Progenitor cell of endocrine pancreas (in vitro differentiated cells): ENCODE data around the gene RAB12. TPM values are rescaled to one million over a fixed set of nuclear protein-coding genes. Genes with fewer than 3 reads are reported as not detected.

Experiments
- DNase-seq: peaks from one replicate; pipeline ENCODE4 v3.0.0; 2021; ENCODE audit warnings: low spot score; ENCODE audit not compliant: unreplicated experiment
- H3K27ac Mint-ChIP-seq: 2 replicates; pipeline ENCODE4 v1.8.0; 2021; ENCODE audit warnings: mild to moderate bottlenecking, moderate library complexity, mixed read lengths
- H3K27me3 Mint-ChIP-seq: 2 replicates; pipeline ENCODE4 v1.8.0; 2021; ENCODE audit warnings: mixed read lengths
- H3K36me3 Mint-ChIP-seq: 2 replicates; pipeline ENCODE4 v1.8.0; 2022; ENCODE audit warnings: mixed read lengths; ENCODE audit not compliant: insufficient read depth
- H3K4me1 Mint-ChIP-seq: 2 replicates; pipeline ENCODE4 v1.8.0; 2021; ENCODE audit warnings: low read depth, mixed read lengths
- H3K4me3 Mint-ChIP-seq: 2 replicates; pipeline ENCODE4 v1.8.0; 2021; ENCODE audit warnings: low read depth, mild to moderate bottlenecking, moderate library complexity, mixed read lengths
- H3K9me3 Mint-ChIP-seq: 2 replicates; pipeline ENCODE4 v1.8.0; 2021; ENCODE audit warnings: low read depth, mixed read lengths
- total RNA-seq: library from RNA; stranded (reverse); gene quantifications from 2 replicates; pipeline ENCODE4 v1.2.1, GENCODE V29; 2021
- TF ChIP-seq, protein P1 (sequence below): fragments of 200-600 bp; sonication (generic); IDR thresholded peaks from one replicate; pipeline ENCODE4 v1.5.0; 2021; ENCODE audit warnings: antibody characterized with exemption, mild to moderate bottlenecking; ENCODE audit not compliant: unreplicated experiment

The RAB12 gene
- total RNA-seq, 1 donor from 2014 or later: 15.4 TPM

DNA sequence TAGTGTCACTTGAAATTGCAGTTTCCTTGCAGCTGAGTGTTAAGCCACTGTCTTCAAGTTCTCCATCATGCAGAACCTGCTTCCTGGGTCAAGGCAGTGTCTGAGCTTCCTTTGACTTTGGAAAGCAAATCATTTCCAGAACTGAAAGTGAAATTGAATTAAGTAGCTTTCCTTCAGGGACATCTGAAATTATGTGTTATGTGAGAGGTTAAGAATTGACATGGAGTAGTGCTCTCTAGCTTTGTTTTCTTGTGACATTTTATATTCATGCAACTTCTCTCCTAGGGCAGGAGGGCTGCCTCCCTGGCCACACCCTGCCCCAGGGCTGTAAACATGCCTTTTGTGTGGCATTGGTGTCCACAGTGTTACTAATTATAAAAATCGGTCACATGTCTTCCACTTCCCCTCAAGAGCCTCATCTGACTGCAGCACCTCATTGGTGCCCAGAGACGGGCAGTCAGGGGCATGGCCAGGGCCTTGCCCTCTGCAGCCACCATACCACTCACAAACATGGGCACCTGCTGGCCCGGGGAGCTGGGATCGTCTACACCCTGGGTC, 14.4 kb downstream of the RAB12 start:
- Mint-ChIP-seq H3K4me3 (no peak overlapping the region), H3K4me1 (peaks cover 35% of the 10 kb centered on the region), H3K27ac (no peak overlapping the region), H3K36me3 (peaks cover 21% of the 10 kb centered on the region), H3K9me3 (peaks cover 19% of the 10 kb centered on the region), H3K27me3 (no peaks in the 10 kb centered on the region)
- TF ChIP-seq, protein P1, sequence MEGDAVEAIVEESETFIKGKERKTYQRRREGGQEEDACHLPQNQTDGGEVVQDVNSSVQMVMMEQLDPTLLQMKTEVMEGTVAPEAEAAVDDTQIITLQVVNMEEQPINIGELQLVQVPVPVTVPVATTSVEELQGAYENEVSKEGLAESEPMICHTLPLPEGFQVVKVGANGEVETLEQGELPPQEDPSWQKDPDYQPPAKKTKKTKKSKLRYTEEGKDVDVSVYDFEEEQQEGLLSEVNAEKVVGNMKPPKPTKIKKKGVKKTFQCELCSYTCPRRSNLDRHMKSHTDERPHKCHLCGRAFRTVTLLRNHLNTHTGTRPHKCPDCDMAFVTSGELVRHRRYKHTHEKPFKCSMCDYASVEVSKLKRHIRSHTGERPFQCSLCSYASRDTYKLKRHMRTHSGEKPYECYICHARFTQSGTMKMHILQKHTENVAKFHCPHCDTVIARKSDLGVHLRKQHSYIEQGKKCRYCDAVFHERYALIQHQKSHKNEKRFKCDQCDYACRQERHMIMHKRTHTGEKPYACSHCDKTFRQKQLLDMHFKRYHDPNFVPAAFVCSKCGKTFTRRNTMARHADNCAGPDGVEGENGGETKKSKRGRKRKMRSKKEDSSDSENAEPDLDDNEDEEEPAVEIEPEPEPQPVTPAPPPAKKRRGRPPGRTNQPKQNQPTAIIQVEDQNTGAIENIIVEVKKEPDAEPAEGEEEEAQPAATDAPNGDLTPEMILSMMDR: no peak
- DNase-seq: no peak

DNA sequence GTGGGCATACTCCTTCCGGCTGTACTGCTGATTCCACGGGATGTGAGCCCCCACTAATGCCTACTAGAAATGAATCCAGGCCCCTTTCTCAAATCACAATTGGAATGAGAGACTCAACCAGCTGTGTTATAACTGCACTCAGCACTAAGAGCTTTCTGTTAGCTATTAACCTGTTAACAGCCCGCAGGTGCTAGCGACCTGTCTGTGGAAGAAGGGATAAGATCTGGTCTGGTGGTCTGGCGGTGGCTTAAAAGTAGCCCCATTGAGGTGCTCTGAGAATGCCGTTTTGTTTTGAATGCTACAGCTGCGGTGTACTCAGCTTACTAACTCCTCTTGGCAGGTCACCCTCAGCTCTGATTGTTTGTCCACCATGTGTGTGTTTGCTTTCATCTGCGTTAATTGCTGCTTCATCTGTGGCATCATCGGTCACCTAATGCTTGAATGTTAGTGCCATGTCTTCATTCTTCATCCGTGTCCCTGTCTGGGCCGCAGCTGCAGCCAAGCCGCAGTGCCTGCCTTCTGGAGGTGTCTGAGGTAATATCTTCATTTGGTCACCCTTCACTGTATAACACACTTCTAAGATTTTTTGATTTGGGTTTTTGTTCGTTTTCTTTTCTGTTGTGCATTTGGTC, 16.3 kb downstream of the RAB12 start:
- Mint-ChIP-seq H3K36me3 (peaks cover 23% of the 10 kb centered on the region), H3K4me1 (peaks cover 41% of the 10 kb centered on the region), H3K9me3 (peaks cover 17% of the 10 kb centered on the region), H3K27ac (peak overlapping the region; percentile 81), H3K27me3 (no peaks in the 10 kb centered on the region), H3K4me3 (peak overlapping the region; percentile 8)
- TF ChIP-seq, protein P1: no peak
- DNase-seq: no peak

GRCh38 chr18:8626414-8627106, 17.3 kb downstream of the RAB12 start:
- H3K4me1 Mint-ChIP-seq: peaks cover 43% of the 10 kb centered on the region
- TF ChIP-seq, protein P1: no peak
- H3K9me3 Mint-ChIP-seq: peaks cover 8% of the 10 kb centered on the region
- H3K4me3 Mint-ChIP-seq: no peak overlapping the region
- H3K27me3 Mint-ChIP-seq: no peaks in the 10 kb centered on the region
- no peak for DNase-seq
- peaks cover 15% of the 10 kb centered on the region for H3K36me3 Mint-ChIP-seq
- H3K27ac Mint-ChIP-seq: peak overlapping the region; percentile 81

DNA sequence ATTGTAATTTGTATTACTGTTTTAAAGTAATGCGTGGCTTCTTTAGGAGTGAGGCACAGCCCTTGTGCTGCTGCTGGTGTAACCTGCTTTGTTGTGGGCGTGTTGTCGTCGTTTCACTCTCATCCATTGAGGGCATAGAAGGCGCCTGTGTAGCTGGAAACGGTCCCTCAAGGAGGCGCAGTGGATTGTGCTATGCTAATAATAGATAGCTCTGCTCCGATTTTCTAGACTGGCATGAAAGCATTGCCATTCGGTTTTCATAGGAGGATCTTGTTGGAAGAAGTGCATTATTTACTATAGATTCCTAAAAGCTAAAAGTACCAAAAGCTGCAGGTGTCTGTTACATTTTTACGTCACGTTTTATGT, 17.9 kb downstream of the RAB12 start:
- Mint-ChIP-seq H3K27me3 (no peaks in the 10 kb centered on the region), H3K36me3 (peaks cover 10% of the 10 kb centered on the region), H3K27ac (peak overlapping the region; percentile 89), H3K4me3 (no peak overlapping the region), H3K4me1 (peaks cover 43% of the 10 kb centered on the region), H3K9me3 (peaks cover 3% of the 10 kb centered on the region)
- no peak for DNase-seq
- TF ChIP-seq, protein P1: no peak

DNA sequence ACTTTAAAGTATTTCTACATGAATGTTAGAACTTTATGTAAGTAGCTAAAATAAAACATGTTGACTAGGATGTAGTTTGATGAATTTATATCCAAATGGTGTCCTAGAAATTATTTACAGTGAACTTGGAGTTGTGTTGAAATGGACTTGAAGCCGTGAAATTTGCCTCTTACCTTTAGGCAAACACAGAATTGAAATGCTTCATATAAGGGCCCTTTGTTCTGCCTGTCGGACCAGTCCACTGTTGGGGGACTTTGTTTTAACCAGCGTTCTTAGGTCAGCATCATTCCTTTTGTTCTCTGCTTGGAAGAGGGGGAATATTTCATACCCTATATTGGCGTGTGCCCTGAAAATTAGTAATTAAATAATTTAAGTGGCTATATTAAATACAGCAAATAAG, 18.3 kb downstream of the RAB12 start:
- TF ChIP-seq, protein P1: no peak
- DNase-seq: no peak
- Mint-ChIP-seq H3K27ac (peak overlapping the region; percentile 89), H3K4me1 (peaks cover 43% of the 10 kb centered on the region), H3K9me3 (no peaks in the 10 kb centered on the region), H3K4me3 (no peak overlapping the region), H3K36me3 (peaks cover 7% of the 10 kb centered on the region), H3K27me3 (no peaks in the 10 kb centered on the region)
